Ectodermal cell (in vitro differentiated cells): ENCODE measurements around the gene TMCC1.

Experiments
- H3K27ac ChIP-seq: 2 replicates; pipeline ENCODE4 v1.7.0; 2013; ENCODE audit warnings: mild to moderate bottlenecking, low read depth, low read length; ENCODE audit not compliant: insufficient read depth, poor library complexity, severe bottlenecking
- H3K27me3 ChIP-seq: 2 replicates; pipeline ENCODE4 v1.7.0; 2013; ENCODE audit warnings: mild to moderate bottlenecking, low read length; ENCODE audit not compliant: insufficient read depth, control insufficient read depth, poor library complexity, severe bottlenecking
- H3K36me3 ChIP-seq: one replicate; pipeline ENCODE4 v1.7.0; 2013; ENCODE audit warnings: low read length; ENCODE audit not compliant: control insufficient read depth, insufficient read depth
- H3K4me1 ChIP-seq: one replicate; pipeline ENCODE4 v1.7.0; 2013; ENCODE audit warnings: low read length; ENCODE audit not compliant: control insufficient read depth, insufficient read depth
- H3K4me3 ChIP-seq: 2 replicates; pipeline ENCODE4 v1.7.0; 2013; ENCODE audit warnings: low read depth, low read length, control low read depth; ENCODE audit not compliant: insufficient read depth
- H3K9me3 ChIP-seq: 2 replicates; pipeline ENCODE4 v1.7.0; 2013; ENCODE audit warnings: mild to moderate bottlenecking, low read length, moderate library complexity; ENCODE audit not compliant: control insufficient read depth
- WGBS, 2 experiments: methylation state at CpG; one replicate each; pipeline ENCODE4 v1.1.7; 2013; ENCODE audit warnings: missing lambda C conversion rate in 2 of 2; 5-methylcytosine and 5-hydroxymethylcytosine counted together

The TMCC1 gene

DNA sequence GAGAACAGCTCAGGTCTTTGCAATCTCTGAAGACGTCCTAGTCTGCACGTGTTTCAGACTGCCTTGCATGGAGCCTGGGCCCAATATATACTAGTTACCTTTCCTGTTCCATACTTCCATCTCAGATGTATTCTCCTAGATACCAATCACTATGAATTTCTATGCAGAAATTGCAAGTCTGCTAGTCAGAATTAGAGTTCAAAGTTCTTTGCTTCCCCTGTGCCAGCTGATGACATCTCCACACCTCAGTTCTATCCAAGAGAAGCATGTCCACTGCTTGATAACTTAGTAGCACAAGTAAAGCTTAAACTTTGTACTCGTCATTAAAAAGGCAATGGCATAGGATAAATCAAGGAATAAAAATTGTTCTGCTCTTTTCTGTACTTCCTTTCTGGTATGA, 153.4 kb downstream of the TMCC1 start:
- Histone ChIP-seq H3K4me1 (no peaks in the 10 kb centered on the region), H3K27ac (no peak overlapping the region), H3K27me3 (no peaks in the 10 kb centered on the region), H3K9me3 (no peaks in the 10 kb centered on the region), H3K36me3 (no peaks in the 10 kb centered on the region), H3K4me3 (no peak overlapping the region)
- 87 to 92% methylated on average over 3 of the region's 3 CpGs for WGBS, 2 experiments

DNA sequence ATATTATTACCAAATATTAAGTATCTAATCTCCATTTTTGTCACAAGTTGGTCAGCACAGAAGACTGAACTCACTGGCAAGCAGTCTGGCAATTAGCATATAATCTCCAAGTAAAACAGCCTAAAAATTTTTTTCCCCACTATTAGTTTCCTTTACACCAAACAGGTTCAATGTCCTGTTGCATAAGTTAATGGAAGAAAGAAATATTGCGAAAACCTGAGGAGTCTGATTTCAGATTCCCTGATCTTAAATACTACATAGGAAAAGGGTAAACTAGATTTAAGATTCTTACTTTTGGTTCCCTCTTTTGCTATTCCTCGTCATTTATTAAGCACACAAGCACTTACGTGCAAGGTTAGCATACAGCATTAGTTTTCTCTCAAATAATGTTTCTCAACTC, 153.9 kb downstream of the TMCC1 start:
- Histone ChIP-seq H3K4me3 (no peak overlapping the region), H3K36me3 (no peaks in the 10 kb centered on the region), H3K4me1 (no peaks in the 10 kb centered on the region), H3K9me3 (no peaks in the 10 kb centered on the region), H3K27ac (no peak overlapping the region), H3K27me3 (no peaks in the 10 kb centered on the region)
- WGBS, 2 experiments = 93 to 95% methylated on average over 2 to 3 of the region's 3 CpGs

DNA sequence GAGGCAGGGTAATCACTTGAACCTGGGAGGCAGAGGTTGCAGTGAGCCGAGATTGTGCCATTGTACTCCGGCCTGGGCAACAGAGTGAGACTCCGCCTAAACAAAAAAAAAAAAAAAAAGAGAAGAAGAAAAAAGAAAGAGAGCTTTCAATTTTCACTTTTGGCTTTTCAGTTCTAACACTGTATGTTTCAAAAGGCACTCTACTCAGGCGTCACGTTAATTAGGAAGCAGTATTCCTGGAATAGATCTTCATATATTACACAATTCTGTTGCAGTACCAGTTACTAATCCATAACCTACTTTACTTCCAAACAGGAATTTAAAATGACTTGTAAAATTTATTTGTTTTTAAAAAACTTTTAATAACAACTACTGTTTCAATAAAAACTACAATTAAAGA, 155.3 kb downstream of the TMCC1 start:
- Histone ChIP-seq H3K36me3 (no peaks in the 10 kb centered on the region), H3K27ac (no peak overlapping the region), H3K27me3 (no peaks in the 10 kb centered on the region), H3K4me3 (no peak overlapping the region), H3K4me1 (no peaks in the 10 kb centered on the region), H3K9me3 (no peaks in the 10 kb centered on the region)
- 91 to 93% methylated on average over 5 of the region's 5 CpGs for WGBS, 2 experiments

DNA sequence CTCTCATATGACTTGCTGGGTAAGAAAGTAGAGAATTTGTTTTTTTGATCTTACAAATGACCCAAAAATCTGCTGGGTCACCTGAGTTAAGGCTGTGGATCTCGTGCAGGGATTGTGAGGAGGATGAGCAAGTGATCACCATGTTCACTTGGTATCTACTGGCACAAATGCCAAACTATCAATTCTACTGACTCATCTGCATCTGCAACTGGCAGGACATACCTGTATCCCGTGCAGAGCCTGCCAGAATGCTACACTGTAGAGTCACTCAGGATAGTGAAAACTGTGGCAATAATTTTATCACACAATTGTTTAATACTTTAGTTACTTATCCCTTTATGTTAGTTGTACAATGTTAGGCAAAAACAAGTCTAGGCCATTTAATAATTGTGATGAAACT, 157.4 kb downstream of the TMCC1 start:
- H3K36me3 ChIP-seq = no peaks in the 10 kb centered on the region
- H3K4me3 ChIP-seq = no peak overlapping the region
- no peaks in the 10 kb centered on the region for H3K4me1 ChIP-seq
- WGBS, 2 experiments = 83 to 94% methylated on average over 2 of the region's 2 CpGs
- no peaks in the 10 kb centered on the region for H3K27me3 ChIP-seq
- H3K9me3 ChIP-seq = no peaks in the 10 kb centered on the region
- H3K27ac ChIP-seq = no peak overlapping the region

DNA sequence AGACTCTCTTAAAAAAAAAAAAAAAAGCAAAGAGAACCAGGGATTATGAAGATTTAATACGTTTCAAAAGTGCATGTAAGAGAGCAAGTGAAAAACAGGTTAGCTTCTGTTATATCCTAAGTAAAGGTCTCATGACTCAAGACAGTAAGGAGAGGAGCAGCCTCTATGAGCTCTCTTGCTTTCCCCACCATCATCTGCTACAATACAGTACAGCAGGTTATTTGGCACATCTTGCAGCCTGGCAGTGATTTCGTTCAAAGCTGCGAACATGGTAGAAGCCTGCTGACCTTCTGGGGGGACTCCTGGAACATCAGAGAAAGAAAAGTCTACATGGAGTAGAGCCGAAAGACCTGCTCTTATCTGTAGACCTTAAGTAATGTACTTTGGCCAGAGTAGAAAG, 157.9 kb downstream of the TMCC1 start:
- no peaks in the 10 kb centered on the region for H3K4me1 ChIP-seq
- H3K4me3 ChIP-seq = no peak overlapping the region
- H3K36me3 ChIP-seq = no peaks in the 10 kb centered on the region
- 91 to 95% methylated on average over 4 of the region's 4 CpGs for WGBS, 2 experiments
- no peaks in the 10 kb centered on the region for H3K9me3 ChIP-seq
- no peaks in the 10 kb centered on the region for H3K27me3 ChIP-seq
- no peak overlapping the region for H3K27ac ChIP-seq

DNA sequence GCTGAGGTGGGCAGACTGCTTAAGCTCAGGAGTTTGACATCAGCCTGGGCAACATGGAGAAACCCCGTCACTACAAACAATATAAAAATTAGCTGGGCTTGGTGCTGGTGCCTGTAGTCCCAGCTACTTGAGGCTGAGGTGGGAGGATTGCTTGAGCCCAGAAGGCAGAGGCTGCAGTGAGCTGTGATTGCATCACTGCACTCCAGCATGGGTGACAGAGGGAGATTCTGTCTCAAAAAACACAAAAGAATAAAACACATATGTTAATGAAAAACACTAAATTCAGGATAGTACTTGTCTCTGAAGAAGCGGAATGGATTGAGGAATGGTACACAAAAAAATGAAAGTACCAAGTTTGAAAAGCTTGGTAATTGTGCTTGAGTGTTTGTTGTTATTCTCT, 159.1 kb downstream of the TMCC1 start:
- H3K27ac ChIP-seq = no peak overlapping the region
- no peaks in the 10 kb centered on the region for H3K27me3 ChIP-seq
- no peaks in the 10 kb centered on the region for H3K4me1 ChIP-seq
- no peaks in the 10 kb centered on the region for H3K9me3 ChIP-seq
- H3K4me3 ChIP-seq = no peak overlapping the region
- 98 to 100% methylated on average over 2 of the region's 2 CpGs for WGBS, 2 experiments
- no peaks in the 10 kb centered on the region for H3K36me3 ChIP-seq

DNA sequence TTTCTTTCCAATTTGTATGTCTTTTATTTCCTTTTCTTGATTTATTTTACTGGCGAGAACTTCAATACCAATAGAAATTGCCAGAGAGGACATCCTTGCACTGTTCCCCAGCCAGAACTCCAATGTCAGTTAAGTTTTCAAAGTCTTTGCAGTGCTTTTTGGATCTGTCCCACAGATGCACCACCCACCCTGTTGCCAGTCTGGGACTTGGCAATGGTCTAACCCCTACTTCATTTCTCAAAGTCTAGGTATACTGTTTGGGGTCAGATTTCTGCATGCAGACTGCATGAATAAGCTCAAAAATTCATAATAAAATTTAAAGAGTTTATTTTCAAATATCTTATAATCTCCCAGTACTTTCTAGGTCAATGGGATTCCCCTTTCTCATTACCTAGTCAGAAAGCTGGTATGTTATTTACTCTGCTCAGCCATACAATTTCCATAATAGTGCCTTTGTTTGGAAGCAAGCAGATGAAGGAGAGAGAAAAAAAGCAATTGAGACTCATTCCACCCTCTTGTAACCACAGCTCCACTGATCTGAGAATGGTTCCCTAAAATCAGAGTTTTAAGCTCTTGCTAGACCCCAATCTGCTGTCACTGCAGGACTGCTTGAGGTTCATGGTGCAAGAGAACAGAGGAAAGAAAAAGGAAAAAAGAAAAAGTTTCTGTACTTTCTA, 161.2 kb downstream of the TMCC1 start:
- peak overlapping the region; percentile 50 for H3K27ac ChIP-seq
- WGBS, 2 experiments = 79 to 97% methylated on average over 1 of the region's 1 CpG

DNA sequence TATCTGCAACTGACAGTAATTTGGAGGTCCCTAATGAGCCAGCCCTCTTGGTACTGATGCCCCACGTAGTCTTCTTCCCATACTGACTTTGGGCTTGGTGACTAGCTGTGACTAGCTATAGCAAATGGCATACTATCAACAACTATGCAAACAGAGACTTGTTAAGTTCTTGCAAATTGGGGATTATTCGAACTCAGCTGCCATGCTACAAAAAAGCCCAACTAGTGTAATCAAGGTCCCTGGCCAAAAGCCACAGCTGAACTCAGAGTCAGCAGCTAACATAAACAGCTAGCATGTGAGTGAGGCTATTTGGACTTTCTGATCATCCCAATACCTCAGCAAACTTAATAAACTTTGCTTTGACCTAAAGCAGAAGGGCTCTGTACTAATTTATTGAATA, 165.8 kb downstream of the TMCC1 start:
- no peaks in the 10 kb centered on the region for H3K36me3 ChIP-seq
- H3K9me3 ChIP-seq = no peaks in the 10 kb centered on the region

More for the DNA sequence above, 161.2 kb downstream of the TMCC1 start:
- Histone ChIP-seq H3K4me3 (no peak overlapping the region), H3K9me3 (no peaks in the 10 kb centered on the region), H3K4me1 (no peaks in the 10 kb centered on the region), H3K27me3 (no peaks in the 10 kb centered on the region), H3K36me3 (no peaks in the 10 kb centered on the region)

DNA sequence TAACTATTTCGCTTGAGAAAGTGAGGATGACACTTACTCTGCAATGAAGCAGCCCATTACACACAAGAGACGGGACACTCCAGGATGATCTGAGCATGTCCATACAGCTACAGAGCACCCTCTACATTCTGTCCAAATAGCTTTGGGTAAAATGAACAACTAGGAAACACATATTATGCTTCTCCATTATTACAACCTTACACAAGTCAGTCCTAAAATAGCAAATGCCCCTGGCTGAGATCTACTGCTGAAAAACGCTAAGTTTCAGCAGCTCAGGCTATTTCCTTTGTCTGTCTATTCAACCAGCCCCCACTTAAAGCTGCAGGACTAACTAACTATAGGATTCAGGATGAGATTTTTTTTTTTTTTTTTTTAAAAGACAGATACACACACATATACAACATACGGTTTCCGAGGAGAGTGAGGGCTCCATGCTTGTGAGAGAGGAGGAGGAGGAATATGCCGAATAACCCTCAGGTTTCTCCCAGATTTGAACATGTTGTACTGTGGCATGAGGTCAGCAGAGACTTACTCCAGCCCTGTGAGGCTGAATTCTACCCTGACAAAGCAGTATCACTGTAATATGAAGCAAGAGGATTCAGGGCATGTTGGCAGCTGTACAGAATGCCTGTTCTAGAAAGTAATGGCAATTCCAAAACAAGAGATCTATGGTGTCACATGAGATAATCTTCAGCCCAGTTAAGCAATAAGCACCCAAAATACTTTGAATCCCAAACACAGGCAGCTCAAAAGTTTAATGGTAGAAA, 169.8 kb downstream of the TMCC1 start:
- Histone ChIP-seq H3K27ac (no peak overlapping the region), H3K4me3 (no peak overlapping the region)
- 60 to 76% methylated on average over 5 to 6 of the region's 6 CpGs for WGBS, 2 experiments

More for the DNA sequence above, 165.8 kb downstream of the TMCC1 start:
- Histone ChIP-seq H3K4me3 (no peak overlapping the region), H3K27me3 (no peaks in the 10 kb centered on the region), H3K27ac (no peak overlapping the region), H3K4me1 (peaks cover 9% of the 10 kb centered on the region)
- WGBS, 2 experiments = 64 to 82% methylated on average over 2 of the region's 2 CpGs

DNA sequence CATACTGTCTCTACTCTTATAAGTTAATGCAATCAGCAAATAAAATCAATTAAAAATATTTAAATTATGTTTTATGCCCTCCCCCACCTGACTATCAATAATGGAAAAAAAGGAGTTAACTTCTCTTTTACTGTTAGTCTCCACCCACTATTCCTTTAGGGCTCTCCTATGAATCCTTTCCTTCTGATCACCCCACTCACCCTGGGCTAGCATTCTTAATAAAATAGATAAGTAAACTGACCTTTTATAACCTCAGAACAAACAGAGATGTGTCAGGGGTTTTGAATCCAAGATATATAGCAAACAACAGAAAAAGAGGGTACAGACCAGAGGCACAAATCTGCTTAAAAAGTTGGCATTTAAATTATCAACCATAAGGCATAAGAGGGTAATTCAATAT, 171.0 kb downstream of the TMCC1 start:
- H3K9me3 ChIP-seq = no peaks in the 10 kb centered on the region
- H3K36me3 ChIP-seq = no peaks in the 10 kb centered on the region
- no peaks in the 10 kb centered on the region for H3K27me3 ChIP-seq
- H3K27ac ChIP-seq = no peak overlapping the region
- H3K4me1 ChIP-seq = peaks cover 9% of the 10 kb centered on the region
- H3K4me3 ChIP-seq = no peak overlapping the region

More for the DNA sequence above, 169.8 kb downstream of the TMCC1 start:
- no peaks in the 10 kb centered on the region for H3K27me3 ChIP-seq
- peaks cover 9% of the 10 kb centered on the region for H3K4me1 ChIP-seq
- H3K9me3 ChIP-seq = no peaks in the 10 kb centered on the region
- H3K36me3 ChIP-seq = no peaks in the 10 kb centered on the region
